Smooth muscle cell (in vitro differentiated cells): Measurements from ENCODE around the gene BAHCC1. TPM values are rescaled to one million over a fixed set of nuclear protein-coding genes. Genes with fewer than 3 reads are reported as not detected.

Experiments used
- DNase-seq: peaks from one replicate; lab custom pipeline; 2025; ENCODE audit not compliant: unreplicated experiment; lab: John Stamatoyannopoulos, UW
- H2AFZ ChIP-seq: fragments of 200-600 bp; sonication (generic); 2 replicates; pipeline ENCODE4 v1.6.0; 2016; ENCODE audit warnings: antibody characterized with exemption, low read depth, mild to moderate bottlenecking
- H3F3A ChIP-seq: fragments of 200-600 bp; sonication (generic); 2 replicates; pipeline ENCODE4 v1.6.0; 2017; ENCODE audit warnings: antibody characterized with exemption, low read depth
- H3K27ac ChIP-seq: fragments of 200-600 bp; sonication (generic); 2 replicates; pipeline ENCODE4 v1.5.1; 2016; ENCODE audit warnings: low read depth, mild to moderate bottlenecking
- H3K27me3 ChIP-seq: fragments of 200-600 bp; sonication (generic); 2 replicates; pipeline ENCODE4 v1.6.1; 2016; ENCODE audit warnings: low read depth, mild to moderate bottlenecking
- H3K36me3 ChIP-seq: fragments of 200-600 bp; sonication (generic); 2 replicates; pipeline ENCODE4 v1.5.1; 2016; ENCODE audit warnings: low read depth
- H3K4me1 ChIP-seq: fragments of 200-600 bp; sonication (generic); 2 replicates; pipeline ENCODE4 v1.5.1; 2016; ENCODE audit warnings: low read depth
- H3K4me2 ChIP-seq: fragments of 200-600 bp; sonication (generic); 2 replicates; pipeline ENCODE4 v1.6.0; 2016; ENCODE audit warnings: mild to moderate bottlenecking
- H3K4me3 ChIP-seq: fragments of 200-600 bp; sonication (generic); 2 replicates; pipeline ENCODE4 v1.5.1; 2016; ENCODE audit warnings: mild to moderate bottlenecking
- H3K79me2 ChIP-seq: fragments of 200-600 bp; sonication (generic); 2 replicates; pipeline ENCODE4 v1.6.0; 2016; ENCODE audit warnings: low read depth, mild to moderate bottlenecking
- H3K9ac ChIP-seq: fragments of 200-600 bp; sonication (generic); 2 replicates; pipeline ENCODE4 v1.6.0; 2016; ENCODE audit warnings: low read depth
- H3K9me3 ChIP-seq: fragments of 200-600 bp; sonication (generic); replicated peaks from 2 replicates; pipeline ENCODE4 v1.5.1; 2016; ENCODE audit warnings: low read depth
- H4K20me1 ChIP-seq: fragments of 200-600 bp; sonication (generic); 2 replicates; pipeline ENCODE4 v1.6.0; 2016; ENCODE audit warnings: low read depth
- CTCF ChIP-seq: fragments of 200-600 bp; sonication (generic); IDR thresholded peaks from 2 replicates; pipeline ENCODE4 v1.5.1; 2017; ENCODE audit warnings: borderline replicate concordance, mild to moderate bottlenecking, antibody characterized with exemption; ENCODE audit not compliant: insufficient read depth, poor library complexity, severe bottlenecking
- WGBS: methylation state at CpG from one replicate; pipeline ENCODE4 v1.1.7; 2016; ENCODE audit warnings: low lambda C conversion rate; 5-methylcytosine and 5-hydroxymethylcytosine counted together
- polyA plus RNA-seq: library from polyadenylated mRNA; unstranded; fragments of >200 nt; fragmentation: Nextera tagmentation; extraction: Ambion mirVana; gene quantifications from 2 replicates; pipeline ENCODE4 v1.2.1, GENCODE V29; 2016
- total RNA-seq: library from RNA; depleted of rRNA; stranded (reverse); fragments of >200 nt; gene quantifications from 2 replicates; pipeline ENCODE4 v1.2.3, GENCODE V29; 2014

The BAHCC1 gene
- total and polyA plus RNA-seq, 2 experiments from 2014 or later: 3.2 to 4.6 TPM

DNA sequence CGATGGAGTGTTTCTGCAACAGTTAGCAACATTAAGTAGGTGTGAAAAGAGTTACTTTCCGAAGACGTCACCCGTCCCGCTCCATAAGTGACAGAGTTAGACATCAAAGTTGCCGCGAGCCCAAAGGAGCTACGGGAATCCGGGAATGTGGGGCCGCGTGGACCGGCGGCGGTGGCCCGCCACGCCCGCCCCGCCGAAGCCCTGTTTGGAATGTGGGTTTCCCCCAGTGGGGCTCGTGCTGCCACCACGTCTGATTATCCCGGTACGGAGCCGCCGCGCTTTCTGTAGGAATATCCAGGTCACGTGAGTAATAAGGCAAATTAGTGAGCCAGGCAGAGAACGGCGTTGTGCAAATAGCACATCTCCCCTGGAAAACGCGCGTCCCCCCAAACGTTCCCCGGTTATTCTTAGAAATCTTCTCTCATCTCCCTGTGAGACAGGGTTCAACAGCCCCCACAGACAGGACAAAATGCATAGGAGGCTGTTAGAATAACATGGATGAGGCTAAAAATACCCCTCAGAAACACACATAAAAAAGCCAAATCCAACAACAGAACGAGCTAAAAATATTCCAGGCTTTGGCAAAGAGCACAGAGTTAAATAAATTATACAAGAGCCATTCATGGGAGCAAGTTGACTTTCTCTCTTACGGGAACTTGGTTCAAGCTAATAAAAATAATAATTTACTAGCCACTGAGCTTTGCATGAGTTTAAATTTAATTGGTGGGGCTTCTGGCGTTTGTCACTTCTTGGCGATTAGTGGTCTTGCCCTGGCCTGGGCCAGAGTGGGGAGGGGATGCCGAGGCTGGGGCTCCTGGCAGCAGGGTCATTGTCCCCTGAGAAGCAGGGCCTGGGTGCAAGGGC, 8.6 kb downstream of the BAHCC1 start:
- Histone ChIP-seq H3K9ac (no peak overlapping the region), H3K27ac (peak overlapping the region; percentile 27), H3K4me1 (peaks cover 55% of the 10 kb centered on the region), H3K4me2 (peak overlapping the region; percentile 98), H3K27me3 (no peaks in the 10 kb centered on the region), H3K79me2 (peaks cover 90% of the 10 kb centered on the region), H4K20me1 (peaks cover 5% of the 10 kb centered on the region), H3K4me3 (no peak overlapping the region), H3K36me3 (no peaks in the 10 kb centered on the region), H3F3A (peaks cover 12% of the 10 kb centered on the region), H3K9me3 (no peaks in the 10 kb centered on the region), H2AFZ (no peak overlapping the region)
- TF ChIP-seq CTCF: no peak
- DNase-seq: no peak
- WGBS: 61% methylated on average over 39 of the region's 39 CpGs

GRCh38 chr17:81404558-81405165, 9.4 kb downstream of the BAHCC1 start:
- H3K9ac ChIP-seq: no peak overlapping the region
- 60% methylated on average over 11 of the region's 11 CpGs for WGBS
- H3K79me2 ChIP-seq: peaks cover 90% of the 10 kb centered on the region
- no peak overlapping the region for H2AFZ ChIP-seq
- H3K4me2 ChIP-seq: peak overlapping the region; percentile 98
- H3F3A ChIP-seq: peaks cover 12% of the 10 kb centered on the region
- H3K9me3 ChIP-seq: no peaks in the 10 kb centered on the region
- H3K27me3 ChIP-seq: no peaks in the 10 kb centered on the region
- peak overlapping the region; percentile 27 for H3K27ac ChIP-seq
- H3K36me3 ChIP-seq: no peaks in the 10 kb centered on the region
- peaks cover 55% of the 10 kb centered on the region for H3K4me1 ChIP-seq
- peaks cover 5% of the 10 kb centered on the region for H4K20me1 ChIP-seq
- no peak overlapping the region for H3K4me3 ChIP-seq
- TF ChIP-seq CTCF: no peak
- no peak for DNase-seq

- TF ChIP-seq CTCF: no peak
- no peak overlapping the region for H3K9ac ChIP-seq
- peaks cover 9% of the 10 kb centered on the region for H3F3A ChIP-seq
- peaks cover 5% of the 10 kb centered on the region for H4K20me1 ChIP-seq
- WGBS: 32% methylated on average over 7 of the region's 7 CpGs
- H3K27me3 ChIP-seq: no peaks in the 10 kb centered on the region
- peaks cover 54% of the 10 kb centered on the region for H3K4me1 ChIP-seq
- no peaks in the 10 kb centered on the region for H3K36me3 ChIP-seq
- H3K79me2 ChIP-seq: peaks cover 86% of the 10 kb centered on the region
- H3K9me3 ChIP-seq: no peaks in the 10 kb centered on the region
- no peak overlapping the region for H3K4me3 ChIP-seq
- no peak overlapping the region for H3K27ac ChIP-seq
- peak; percentile 35 for DNase-seq
- peak overlapping the region; percentile 98 for H3K4me2 ChIP-seq
- no peak overlapping the region for H2AFZ ChIP-seq
These were observed 10.2 kb downstream of the BAHCC1 start for GRCh38 chr17:81405411-81405872.
